Renal pelvis (tissue), 4 donors: Measurements from ENCODE around the gene CDKAL1. TPM values are rescaled to one million over a fixed set of nuclear protein-coding genes. Genes with fewer than 3 reads are reported as not detected.
"Not testable (repeated sequence)": the region's sequence is repeated elsewhere in the genome, so short reads cannot be mapped to it uniquely, and the experiment has no call there.

Source experiments
- DNase-seq: peaks from one replicate; pipeline ENCODE4 v3.0.0-alpha.2; 2013
- polyA plus RNA-seq, 3 donors: library from polyadenylated mRNA; unstranded; fragments of 120-200 nt; gene quantifications; one replicate each; pipeline ENCODE4 v1.2.1, GENCODE V29; 2013; ENCODE audit not compliant: insufficient read length in 3 of 3

Gene CDKAL1
- polyA plus RNA-seq, 3 donors = 15.9 to 22.8 (median 18.7) TPM

DNA sequence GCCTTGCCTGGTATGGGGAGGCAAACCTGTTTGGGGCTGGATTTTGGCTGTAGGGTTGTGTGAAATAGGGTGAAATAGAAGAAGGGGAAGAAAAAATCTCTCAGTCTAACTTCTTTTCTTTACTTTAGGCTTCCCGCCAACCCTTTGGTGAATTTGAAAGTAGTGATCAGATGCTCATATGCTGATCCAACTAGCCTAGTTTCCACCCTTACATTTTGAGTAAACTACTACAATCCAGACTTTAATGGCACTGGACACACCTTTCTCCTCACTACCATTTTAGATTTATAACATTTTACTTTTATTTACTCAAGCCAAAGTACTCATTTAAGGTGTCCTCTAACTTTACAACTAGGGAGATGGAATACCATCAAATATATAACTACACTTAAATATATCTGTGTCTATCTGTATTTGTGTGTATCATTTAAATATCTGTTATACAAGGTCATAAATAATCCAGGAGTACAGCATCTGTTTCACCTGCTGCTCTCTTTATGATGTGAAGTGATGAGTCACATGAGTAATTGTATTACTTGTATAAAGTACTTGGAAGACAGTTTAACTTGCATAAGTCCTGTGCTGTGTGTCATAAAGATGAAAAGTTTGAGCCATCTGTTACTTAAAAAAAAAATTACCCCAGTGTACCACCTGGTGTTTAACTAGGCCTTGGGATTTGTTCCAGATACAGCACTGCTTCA is 172.1 kb downstream of the CDKAL1 start:
- DNase-seq = no peak

DNA sequence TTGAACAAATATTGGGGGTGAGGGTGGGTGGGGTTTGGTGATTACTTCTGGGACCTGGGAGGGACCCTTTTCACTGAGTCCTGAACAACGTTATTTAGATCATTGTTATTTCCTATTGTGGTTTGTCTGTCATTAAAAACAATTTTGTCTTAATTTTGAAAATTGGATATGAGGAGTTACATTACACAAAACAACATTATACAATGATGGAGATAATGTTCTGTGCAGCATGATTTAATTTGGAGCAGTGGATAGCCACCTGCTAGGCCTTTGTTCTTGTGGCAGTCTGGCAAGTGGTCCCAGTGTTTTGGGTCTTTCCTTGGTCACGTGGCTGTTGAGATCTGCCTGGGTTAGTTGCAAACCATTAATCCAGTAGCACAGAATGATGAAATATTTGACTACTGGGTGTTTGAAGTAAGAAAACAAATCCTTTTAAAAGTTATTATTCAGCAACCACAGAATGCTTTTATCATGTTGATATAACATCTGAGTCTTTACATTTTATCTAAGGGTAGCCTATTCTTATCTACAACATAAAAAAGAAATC is 172.8 kb downstream of the CDKAL1 start:
- no peak for DNase-seq

DNA sequence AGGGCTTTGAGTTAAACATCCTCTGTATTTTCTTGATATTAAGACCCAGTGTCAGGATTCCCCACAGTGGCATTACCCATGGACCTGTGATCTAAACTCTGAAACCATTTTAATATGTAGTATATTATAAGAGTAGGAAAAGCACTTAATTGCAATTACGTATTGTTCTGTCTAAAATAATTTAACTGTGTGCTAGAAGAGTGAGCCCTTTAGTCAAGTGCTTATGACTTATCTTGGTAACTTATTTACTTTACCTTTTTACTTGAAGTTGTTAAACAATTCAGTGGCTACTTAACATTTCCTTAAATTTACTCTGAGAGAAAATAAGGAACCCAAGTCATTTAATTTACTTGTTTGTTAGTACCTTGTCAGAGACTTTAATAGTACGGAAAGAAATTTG is 173.6 kb downstream of the CDKAL1 start:
- DNase-seq = no peak

DNA sequence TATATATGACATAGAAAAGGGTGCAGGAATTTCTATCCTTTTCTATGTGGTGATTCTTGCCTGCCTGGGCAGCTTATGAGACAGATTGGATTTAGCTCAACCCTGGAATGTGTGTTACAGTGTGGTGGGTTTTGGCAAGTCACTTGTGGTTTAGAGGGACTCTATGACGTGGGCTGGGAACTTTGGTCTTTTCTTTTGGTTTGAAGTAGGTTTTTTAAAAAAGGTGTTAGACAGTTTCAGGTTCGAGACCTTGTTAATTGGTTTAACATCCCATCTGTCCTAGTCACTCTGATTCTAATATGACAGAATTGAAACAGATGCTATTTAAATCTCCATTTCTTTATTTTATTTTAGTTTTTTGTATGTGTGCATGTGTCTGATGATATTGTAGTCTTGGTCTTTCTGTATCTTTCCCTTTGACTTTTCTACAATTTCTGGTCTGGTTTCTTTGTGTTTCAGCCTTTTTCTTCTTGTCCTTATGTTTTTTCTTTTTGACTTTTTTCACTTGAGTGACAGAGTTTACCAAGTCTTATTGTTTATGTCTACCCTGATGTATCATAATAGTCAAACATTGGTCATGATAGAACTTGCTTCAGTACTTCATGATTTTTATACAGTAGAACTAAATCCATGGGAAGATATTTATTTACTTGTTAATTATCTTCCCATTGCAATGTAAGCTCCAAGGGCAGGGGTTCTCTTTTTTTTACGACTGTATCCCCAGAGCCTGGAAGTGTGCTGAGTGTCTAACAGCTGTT is 174.3 kb downstream of the CDKAL1 start:
- DNase-seq = no peak

DNA sequence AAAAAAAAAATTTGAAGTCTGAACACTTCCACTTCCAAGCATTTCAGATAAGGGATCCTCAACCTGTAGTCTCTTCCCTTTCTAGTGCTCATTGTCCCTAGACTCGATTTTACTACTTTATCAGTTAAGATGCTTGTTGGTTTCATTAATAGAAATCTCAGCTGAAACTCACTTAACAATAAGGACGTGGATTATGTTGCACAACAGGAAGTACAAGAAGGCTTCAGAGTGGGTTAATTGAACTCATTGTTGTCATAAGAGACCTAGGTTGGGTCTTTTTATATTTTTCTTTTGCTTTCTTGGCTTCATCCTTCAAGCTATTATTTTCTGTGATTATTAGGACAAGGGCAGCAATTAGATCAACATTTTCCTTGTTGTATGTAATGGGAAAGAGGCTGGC is 175.2 kb downstream of the CDKAL1 start:
- DNase-seq = no peak

DNA sequence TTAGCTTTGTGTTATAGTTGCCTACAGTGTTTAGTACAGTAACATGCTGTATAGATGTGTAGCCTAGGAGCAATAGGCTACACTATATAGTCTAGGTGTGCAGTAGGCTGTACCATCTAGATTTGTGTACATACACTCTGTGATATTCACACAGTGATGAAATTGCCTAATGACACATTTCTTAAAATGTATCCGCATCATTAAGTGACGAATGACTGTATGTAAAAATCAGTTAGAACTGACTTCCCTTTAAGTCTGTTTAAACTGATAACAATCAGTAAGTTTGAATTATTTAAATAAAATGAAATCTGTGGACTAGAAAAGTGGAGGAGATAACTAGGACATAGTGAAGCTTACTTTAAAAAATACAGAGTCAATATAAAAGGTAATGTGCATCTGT is 176.1 kb downstream of the CDKAL1 start:
- no peak for DNase-seq

DNA sequence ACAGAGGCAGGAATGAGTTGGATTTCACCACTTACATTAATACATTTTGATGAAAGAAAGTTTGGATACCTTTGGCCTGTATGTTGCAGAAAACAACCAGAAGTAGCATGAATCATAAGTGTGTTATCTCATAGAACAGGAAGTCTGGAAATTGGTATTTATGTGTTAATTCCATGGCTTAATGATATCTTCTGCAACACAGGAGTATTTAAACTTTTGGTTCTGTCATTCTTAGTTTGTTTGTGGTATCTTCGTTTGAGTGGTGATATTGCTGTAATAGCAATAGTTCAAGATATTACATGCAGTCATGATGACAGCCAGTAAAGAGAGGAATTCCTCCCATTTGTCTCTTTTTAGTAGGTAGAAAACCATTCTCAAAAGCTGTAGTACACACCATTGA is 177.3 kb downstream of the CDKAL1 start:
- DNase-seq = no peak

DNA sequence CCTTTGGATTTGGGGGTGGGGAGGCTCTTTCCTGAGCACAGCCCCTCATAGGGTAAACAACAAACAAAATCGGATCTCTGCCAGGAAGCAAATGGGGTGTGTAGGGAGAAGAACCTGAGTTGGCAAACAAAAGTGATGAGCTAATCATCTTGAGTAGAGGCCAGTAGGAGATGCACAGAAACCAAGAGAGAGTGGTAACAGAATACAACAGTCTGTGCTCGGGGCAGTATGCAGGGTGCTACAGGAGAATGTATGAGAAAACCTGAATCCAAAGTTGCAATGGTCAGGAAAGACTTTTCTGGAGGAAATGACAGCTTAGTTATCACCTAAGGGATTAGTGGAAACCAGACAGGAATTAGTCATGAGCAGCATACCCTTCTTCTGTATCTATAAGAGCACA is 177.8 kb downstream of the CDKAL1 start:
- DNase-seq = no peak

DNA sequence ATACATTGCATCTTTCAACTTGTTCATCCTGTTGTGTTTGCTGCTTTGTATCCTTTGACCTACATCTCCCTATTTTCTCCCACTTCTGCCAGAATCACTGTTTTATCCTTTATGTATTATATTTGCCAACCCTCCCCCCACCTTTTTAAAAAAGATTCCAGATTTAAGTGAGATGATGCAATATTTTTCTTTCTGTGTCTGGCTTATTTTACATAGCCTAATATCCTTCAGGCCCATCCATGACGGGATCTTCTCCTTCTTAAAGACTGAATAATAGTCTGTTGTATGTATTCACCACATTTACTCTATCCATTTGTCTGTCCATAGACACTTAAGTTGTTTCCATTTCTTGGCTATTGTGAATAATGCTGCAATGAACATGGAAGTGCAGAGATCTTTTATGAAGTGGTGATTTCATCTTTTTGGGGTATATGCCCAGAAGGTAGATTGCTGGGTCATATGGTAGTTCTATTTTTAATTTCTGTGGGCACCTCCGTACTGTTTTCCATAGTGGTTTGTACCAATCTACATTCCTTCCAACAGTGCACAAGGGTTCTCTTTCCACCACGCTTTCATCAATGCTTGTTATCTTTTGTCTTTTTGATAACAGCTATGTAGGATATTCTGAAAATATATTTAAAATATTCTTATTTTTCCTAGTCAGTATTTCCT is 181.0 kb downstream of the CDKAL1 start:
- DNase-seq = no peak

DNA sequence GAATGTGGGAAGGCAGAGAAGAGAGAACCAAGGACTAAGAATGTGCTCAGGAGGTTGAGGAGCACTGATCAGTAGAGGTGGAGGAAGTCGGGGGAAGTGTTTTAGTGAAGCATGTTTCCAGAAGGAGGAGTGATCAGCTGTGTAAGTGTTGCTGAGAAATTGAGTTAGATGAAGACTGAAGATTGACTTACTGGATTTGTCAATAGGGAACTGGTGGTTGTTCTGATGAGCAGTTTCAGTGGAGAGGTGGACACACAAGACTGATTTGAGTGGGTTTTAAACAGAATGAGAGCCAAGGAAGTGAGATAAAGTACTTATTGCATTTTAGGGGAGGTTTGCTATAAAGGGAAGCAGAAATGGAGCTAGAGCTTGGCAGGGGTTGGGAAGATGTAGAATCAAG is 182.6 kb downstream of the CDKAL1 start:
- DNase-seq = no peak

DNA sequence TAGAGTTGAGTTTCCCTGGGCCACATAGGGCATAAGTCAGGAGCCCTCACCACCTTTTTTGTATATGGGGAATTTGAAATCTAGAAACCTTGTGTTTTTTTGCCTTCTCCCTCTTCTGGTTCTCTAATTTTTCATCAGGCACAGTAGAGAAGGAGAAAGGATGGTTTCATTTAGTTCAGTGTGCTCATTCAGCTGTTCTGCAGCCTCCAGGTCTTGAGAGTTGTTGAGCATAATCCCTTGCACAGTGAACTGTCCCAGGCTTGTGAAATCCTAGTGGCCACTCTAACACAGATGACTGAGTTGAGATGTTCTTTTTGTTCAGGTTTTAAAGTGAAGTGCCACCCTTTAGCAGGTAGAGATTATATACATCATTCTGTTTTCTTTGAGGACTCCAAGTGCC is 183.5 kb downstream of the CDKAL1 start:
- DNase-seq = no peak

DNA sequence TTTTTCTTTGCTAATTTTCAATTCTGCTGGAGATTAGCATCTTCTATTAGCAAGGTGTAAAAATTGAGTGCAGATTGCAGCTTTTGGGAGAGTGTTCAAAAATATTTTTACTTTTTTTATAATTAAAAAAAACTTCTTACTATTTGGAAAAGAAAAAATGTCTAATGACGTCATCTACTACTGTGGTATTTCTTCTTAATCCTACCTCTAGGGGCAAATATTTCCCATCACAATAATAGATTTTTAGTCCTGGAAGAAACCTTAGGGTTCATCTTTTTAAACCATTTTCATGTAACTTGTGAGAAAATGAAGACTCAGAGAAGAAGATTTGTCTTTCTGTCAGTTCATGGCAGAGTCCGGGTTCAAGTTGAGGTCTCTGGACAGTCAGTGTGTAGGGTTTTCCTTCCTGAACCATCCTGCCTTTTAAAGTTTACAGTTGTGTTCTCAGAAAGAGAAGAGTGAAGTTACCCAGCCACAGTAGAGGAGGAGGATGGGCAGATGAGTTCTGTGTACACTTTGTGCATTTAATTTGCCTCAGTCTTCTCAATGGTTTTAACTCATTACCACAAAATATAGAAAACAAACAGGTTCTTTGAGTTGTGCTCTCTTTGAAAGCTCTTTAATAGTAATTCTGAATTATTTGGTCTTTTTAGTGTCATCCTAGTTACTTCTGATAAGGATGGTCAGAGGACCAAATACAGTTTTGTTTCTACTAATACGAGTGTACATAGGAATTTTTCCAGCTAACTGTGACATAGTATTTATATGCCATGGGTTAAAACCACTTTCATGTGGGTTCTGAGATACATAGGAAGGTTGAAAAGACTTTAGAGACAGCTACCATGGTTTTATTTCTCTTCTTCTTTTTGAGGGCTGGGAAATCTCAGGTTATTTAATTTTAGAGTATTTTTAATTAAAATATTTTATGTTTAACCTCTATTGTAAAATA is 184.7 kb downstream of the CDKAL1 start:
- DNase-seq = no peak

DNA sequence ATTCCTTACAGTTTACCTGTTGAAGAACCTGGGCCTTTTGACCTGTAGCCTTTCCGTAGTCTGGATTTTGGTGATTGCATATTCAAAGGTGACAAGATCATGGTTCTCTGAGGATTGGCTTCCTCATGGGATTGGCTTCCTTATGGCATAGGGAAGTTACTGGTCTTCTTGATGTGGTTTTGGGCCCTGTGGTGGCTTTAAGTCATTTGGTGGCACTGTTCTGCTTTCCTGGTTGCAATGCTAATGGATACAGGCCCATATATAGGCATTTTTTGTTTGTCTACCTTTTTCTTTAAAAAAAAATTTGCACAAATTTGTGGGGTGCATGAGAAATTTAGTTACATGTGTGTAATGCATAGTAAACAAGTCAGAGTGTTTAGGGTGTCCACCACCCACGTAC is 185.7 kb downstream of the CDKAL1 start:
- no peak for DNase-seq

DNA sequence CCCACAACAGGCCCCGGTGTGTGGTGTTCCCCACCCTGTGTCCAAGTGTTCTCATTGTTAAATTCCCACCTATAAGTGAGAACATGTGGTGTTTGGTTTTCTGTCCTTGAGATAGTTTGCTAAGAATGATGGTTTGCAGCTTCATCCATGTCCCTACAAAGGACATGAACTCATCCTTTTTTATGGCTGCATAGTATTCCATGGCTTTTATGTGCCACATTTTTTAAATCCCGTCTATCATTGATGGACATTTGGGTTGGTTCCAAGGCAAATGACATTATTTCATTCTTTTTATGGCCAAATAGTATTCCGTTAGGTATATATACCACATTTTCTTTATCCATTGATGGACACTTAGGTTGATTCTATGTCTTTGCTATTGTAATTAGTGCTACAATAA is 186.9 kb downstream of the CDKAL1 start:
- not testable (repeated sequence) for DNase-seq

DNA sequence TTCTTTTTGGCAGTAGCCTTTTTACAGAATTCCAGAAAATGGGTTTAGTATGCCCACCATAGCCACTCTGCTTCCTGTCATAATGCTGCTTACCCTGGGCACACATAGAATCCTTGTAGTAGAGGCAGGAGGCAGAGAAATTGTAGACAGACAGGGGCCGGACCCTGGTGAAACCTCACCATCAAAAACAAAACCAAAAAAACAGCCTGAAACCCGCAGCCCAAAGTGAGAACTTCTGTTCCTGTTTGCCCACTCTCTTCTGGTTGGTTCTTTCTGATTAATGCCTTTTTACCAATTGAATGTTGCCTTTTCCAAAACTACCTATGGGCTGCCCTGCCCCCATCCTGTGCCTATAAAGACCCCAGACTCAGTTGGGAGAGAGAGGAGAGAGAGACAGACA is 188.2 kb downstream of the CDKAL1 start:
- DNase-seq = no peak

DNA sequence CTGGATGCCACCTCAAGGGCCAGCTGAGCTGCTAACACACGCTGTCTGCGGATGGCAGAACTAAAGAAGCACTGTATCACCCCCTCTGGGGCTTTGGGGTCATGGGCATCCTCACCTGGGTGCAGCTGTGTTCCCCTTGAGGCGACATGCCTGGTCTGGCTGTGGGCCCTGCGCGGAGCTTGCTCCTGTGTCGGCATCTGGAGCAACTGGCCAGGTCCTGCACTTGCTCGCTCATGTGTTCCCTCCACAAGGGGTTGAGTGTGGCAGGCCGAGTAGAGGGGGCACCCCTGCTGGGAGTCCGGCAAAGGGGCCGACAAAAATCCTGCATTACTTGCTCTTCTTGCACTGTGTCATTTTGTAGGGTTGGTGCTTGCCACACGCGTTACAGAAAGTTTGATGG is 189.0 kb downstream of the CDKAL1 start:
- DNase-seq = no peak

DNA sequence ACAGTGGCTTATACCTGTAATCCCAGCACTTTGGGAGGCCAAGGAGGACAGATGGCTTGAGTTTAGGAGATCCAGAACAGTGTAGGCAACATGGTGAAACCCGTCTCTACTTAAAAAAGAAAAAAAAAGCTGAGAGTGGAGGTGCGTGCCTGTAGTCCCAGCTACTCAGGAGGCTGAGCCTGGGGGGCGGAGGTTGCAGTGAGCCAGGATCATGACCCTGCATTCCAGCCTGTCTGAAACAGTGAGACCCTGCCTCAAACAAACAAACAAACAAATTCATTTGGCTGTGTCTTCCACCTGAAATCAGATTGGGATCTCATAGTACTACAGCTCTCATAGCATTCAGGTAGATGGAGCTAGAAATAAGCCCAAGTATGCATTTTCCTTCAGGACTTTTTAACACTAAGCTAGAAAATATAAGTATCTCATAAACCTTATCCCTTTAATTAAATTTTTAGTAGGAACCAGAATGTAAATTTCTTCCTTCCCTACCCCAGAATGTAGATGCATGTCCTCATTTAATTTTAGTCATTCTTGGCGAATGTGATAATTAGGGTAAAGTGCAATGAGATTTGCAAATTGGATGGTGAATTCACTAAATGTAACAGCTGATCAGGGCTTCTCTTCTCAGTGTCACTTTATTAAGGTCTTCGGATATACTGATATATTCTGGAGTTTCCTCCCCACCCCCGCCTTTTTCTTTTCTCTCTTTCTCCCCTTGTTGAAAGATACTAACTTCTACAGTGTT is 190.4 kb downstream of the CDKAL1 start:
- DNase-seq = no peak

DNA sequence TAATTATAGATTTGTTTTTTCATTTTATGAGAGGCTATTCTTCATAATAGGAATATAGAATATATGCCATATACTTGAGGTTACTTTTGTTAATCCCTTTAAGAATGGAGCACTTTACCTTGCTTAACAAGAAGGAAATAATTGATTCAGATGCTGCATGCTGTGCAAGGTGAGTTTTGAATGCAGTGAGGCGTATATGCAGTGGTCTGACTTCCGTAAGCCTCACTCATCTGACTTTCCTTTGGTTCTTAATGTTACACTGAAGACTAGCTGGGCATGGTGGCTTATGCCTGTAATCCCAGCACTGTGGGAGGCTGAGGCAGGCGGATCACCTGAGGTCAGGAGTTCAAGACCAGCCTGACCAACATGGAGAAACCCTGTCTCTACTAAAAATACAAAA is 191.0 kb downstream of the CDKAL1 start:
- DNase-seq = not testable (repeated sequence)

DNA sequence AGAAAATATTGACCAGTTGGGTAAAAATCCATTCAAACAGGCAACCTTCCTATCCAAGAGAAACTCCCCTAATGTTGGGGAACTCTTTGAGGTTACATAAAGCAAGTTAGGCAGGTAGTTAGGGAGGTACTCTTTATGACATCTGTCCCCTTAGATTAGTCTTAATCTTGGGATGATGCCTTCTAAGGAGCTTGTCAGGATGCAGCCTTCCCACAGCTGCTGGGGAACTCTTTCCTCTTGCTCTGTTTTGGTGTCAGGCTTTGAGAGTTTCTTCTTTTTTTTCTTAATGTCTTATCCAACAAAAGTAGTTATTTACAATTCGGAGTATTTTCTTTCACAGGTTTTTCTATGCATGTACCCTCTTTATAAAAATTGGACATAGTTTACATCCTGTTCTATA is 194.8 kb downstream of the CDKAL1 start:
- DNase-seq = no peak

DNA sequence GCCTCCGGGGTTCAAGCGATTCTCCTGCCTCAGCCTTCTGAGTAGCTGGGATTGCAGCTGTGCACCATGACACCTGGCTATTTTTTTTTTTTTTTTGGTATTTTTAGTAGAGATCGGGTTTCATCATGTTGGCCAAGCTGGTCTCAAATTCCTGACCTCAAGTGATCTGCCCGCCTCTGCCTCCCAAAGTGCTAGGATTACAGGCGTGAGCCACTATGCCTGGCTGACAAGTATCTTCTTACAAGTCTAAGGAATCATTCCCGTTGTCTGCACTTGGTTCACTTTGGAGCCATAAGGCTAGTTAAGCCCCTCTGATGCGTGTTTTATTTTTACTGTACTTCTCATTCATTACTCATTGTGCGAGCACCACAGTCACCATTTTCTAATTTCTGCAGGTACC is 198.1 kb downstream of the CDKAL1 start:
- DNase-seq = not testable (repeated sequence)

DNA sequence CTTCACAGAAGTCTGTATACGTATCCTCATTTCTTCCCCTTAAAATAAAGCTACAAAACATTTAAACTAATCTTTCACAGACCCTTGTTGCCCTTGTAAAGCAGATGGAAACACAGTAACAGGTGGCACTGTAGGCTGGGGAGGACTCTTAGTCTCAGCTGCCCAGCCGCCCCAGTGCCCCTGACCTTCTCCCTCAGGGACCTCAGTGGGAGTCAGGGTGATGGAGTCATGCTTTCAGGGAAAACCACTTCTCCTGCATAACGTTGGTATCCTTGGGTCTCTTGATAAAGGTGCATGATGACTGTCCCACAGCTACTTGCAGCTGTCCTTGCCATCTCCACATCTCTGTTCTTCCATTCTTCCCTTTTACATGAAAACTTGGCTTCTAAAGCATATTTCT is 198.6 kb downstream of the CDKAL1 start:
- DNase-seq = no peak
